Cortex of kidney (tissue), 1 donor: Measurements from ENCODE around the gene SLC52A3.
"Not testable (repeated sequence)": the region's sequence is repeated elsewhere in the genome, so short reads cannot be mapped to it uniquely, and the experiment has no call there.

Experiments
- DNase-seq: peaks from one replicate; lab custom pipeline; 2025; lab: John Stamatoyannopoulos, UW

SLC52A3 gene

DNA sequence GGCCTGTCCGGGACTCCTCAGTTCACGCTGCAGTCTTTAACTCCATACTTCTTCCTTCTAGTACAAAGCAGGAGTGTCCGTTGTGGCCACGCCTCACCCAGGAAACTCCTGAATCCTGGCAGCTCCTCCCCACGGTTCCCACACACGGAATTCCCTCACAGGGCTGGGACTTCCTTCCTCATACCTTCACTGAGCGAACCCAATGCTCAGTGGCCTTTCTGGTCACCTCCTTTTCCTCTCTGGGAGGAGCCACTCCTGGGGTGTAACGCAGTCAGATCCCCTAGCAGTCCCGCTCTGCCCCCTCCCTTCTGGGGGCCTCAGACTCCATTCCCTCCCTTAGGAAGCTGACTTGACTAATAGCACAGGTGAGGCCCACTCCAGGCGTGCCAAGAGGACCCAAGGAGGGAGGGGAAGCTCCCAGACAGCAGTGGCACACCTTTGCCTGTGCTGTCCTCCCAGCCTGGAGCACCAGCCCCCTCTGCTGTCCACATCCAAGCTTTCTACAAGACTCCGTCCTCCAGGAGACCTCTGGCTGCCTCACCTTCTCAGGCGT is at the start of gene SLC52A3:
Gene SLC52A3, minus strand, starts transcription at position 75 of the 553 bp plus-strand sequence. CDS start 2,726 bp downstream, outside the sequence.
- no peak for DNase-seq

DNA sequence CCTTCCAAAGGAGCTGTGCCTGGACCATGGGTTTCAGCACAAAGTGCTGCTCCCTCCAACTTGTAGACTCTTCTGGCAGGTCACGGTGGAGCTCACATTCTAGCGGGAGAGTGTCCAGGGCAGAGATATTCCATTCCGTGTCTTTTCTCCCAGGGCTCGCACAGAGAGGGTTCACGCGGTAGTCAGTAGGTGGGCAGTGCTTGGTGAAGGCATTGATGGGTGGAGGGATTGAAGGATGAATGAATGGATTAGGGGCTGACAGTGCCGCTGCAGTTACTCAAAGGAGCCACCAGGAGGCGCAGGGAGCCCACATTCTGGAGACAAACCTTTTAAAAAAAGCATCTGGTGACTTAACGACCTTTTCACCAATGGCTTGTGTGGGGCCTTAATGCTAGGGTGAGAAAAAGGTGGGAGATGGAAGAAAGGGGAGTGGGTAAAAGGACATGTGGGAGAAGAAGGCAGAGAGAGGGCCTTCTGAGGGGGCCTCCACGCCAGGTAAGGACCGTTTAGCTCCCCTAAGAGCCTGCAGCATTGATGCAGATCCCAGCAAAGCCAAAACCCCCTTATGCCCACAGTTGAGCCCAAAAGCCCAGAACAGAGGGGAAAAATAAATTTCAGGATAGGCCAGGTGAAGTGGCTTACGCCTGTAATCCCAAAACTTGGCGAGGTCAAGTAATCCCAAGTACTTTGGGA is 47.8 kb upstream of the SLC52A3 start:
- DNase-seq, result no peak

DNA sequence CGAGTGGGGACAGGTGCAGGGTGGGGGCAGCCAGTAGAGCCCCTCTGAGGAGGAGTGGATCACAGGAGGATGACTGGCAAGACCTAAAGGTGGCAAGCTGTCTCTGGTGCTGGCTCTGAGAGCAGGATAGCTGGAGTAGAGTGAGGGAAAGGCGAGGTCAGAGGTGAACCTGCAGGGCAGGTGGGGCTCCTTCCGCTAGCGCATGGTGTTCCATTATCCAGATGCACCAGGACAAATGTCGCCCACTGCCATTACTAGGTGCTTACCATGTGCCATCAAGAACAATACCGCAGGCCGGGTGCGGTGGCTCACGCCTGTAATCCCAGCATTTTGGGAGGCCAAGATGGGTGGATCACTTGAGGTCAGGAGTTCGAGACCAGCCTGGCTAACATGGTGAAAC is 46.9 kb upstream of the SLC52A3 start:
- DNase-seq, result no peak

- DNase-seq, result no peak
Measured at GRCh38 chr20:813390-813789, 45.1 kb upstream of the SLC52A3 start.

- DNase-seq, result not testable (repeated sequence)
Measured at GRCh38 chr20:812435-812814, 44.1 kb upstream of the SLC52A3 start.

GRCh38 chr20:811776-812434 is 43.6 kb upstream of the SLC52A3 start:
- DNase-seq, result not testable (repeated sequence)

DNA sequence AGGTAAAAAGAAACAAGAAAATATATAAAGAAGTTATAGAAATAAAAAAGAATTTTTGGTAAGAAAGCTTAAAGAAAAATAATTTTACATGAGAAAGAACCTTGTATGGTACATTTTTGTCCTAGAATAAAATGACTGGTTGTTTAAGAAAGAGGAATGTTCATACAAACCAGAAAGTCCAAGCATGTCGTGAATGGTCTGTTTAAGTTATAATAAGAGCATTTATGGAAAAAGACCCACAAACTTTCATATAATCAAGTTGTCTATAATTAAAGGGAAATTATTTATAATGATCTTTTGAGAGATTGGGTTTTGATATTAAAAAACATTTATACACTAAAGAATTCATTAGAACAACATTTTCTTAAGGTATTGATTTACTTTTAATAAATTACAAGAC is 37.4 kb upstream of the SLC52A3 start:
- DNase-seq, result no peak

GRCh38 chr20:801678-802077 is 33.4 kb upstream of the SLC52A3 start:
- DNase-seq, result no peak

- DNase-seq, result not testable (repeated sequence)
Measured at GRCh38 chr20:800026-800425, 31.7 kb upstream of the SLC52A3 start.

DNA sequence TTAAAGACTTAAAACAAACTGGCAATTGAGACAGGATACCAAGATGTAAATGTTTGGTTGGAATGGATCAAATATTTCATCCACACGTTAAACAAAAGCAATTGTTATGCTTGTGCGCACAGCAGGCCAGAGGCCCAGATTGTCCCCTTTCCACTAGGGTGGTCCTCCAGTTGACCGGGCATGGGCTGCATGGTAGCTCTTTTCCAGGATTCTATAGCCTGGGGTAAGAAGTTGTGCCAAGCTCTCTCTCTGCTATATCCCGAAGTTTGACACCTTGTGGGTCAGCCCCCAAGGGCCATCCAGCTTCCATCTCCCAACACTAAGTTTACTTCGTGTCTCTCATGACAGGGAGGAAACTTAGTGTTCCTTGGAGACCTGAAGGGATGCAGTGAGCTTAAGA is 30.4 kb upstream of the SLC52A3 start:
- not testable (repeated sequence) for DNase-seq

DNA sequence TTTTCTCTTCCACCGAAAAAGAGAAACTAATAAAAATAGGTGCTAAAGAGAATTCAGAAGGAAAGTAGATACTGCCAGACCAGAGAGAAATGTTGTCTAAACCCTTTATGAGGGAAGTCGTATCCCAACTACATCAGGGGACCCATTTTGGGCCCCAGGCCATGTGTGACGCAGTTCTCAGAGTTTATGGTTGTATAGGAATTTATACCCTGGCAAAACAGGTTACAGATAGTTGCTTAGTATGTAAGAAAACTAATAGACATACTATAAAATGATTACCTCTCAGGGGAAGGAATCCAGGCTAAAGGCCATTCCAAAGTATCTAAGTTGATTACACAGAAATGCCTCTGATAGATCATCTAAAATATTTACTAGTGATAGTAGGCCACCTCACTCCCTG is 28.6 kb upstream of the SLC52A3 start:
- DNase-seq, result no peak

DNA sequence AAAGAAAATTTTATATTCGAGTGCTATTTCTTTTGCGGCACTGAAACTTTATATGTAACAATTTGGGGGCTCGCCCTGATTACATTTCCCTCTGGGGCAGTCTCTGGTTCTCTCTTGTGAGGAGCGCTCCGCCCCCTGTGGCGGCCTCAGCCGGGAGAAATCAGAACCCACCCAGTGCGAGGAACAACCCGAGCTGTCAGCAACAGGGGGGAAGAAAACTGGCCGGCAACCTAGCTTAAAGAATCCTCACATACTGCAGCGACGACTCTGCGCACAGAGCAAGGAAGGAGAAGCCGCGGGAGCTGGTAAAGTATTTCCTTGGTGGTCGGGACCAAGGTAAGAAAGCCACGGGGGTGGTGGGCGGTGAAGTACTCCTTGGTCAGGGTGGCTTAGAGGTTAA is 23.9 kb upstream of the SLC52A3 start:
- DNase-seq, result no peak

- DNase-seq, result no peak
Measured at GRCh38 chr20:791056-791455, 22.8 kb upstream of the SLC52A3 start.

DNA sequence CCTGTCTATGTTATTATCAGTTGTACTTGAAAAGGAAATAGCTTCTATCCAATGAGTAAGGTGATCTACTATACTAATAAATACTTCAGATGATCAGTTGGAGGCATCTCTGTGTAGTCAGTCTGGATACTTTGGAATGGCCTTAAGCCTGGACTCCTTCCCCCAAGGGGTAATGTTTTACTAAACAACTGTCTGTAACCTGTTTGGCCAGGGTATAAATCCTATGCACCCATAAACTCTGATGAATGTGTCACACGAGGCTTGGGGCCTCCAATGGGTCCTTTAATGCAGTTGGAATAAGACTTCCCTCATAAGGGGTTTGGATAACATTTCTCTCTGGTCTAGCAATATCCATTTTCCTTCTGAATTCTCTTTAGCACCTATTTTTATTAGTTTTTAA is 19.5 kb upstream of the SLC52A3 start:
- no peak for DNase-seq

GRCh38 chr20:779771-780170 is 11.5 kb upstream of the SLC52A3 start:
- DNase-seq, result no peak

DNA sequence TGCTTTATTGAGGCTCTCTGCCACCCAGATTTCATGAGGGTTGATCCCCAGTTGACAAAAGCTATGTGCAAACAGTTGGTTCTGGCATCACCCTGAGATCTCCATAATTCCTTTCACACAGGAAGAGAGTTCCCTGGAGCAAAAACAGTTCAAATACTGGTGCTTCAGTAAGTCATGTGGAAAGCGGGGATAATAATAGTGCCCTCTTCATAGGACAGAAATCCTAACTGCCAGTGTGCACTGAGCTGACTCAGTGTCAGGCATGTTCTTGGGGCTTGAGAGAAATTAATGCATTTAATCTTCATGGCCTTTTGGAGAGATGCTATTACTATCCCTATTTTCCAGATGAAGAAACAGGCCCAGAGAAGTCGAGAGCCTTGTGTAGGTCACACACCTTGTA is 7.9 kb upstream of the SLC52A3 start:
- DNase-seq, result no peak

GRCh38 chr20:775679-776135 is 7.4 kb upstream of the SLC52A3 start:
- no peak for DNase-seq

- no peak for DNase-seq
Measured at GRCh38 chr20:774660-775057, 6.4 kb upstream of the SLC52A3 start.

- no peak for DNase-seq
Measured at GRCh38 chr20:774016-774659, 5.8 kb upstream of the SLC52A3 start.

DNA sequence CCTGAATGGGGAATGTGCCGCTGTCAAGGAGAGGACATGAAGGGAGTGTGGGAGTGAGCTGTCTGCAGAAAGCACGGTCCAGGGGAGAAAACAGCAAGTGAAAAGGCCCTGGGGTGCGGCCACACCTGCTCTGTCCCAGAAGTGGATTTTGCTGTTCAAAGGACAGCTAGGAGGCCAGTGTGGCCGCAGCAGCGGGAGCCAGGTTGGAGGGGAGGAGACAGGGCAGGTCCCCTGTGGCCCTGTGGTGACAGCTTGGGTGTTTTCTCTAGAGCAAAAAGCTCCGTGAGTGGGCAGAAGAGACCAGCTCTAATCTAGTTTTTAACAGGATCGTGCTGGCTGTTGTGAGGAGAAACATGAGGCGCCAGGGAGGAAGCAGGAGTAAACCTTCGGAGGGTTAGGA is 4.5 kb upstream of the SLC52A3 start:
- DNase-seq, result no peak

DNA sequence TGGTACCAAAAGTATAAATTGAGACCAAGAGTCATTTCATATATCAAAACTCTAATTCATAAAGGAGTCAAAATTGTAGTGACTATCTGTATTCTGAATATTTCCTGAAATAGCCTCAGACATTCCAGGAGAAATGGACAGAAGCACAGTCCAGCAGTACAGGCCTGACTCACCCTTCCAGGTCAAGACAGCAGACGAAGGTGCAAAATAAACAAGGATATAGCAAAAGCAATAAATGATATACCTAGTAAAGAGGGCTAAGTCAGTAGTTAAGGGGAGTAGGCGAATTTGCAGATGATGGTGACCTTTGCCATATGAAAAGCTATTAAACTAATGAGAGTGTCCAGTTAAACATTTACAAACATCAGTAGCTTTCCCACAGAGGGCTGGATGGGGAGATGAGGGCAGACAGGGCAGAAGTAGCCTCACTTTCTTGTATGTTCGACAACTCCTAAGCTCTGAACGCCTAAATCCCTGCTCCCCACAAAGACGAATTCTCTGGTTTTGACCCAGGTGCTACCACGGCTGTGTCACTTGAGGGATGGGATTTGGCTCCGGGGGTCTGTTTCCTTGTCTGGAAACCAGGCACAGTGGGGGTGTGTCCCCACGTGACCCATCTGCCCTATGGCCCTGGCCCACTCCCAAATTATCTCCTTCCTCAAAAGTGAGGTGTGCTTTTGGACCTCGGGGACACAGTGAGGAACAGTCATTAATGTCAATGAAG is 3.6 kb upstream of the SLC52A3 start:
- no peak for DNase-seq

GRCh38 chr20:770691-771090 is 2.4 kb upstream of the SLC52A3 start:
- no peak for DNase-seq
